HCT116 (cell line): ENCODE measurements around the gene SORCS2. TPM values are rescaled to one million over a fixed set of nuclear protein-coding genes. Genes with fewer than 3 reads are reported as not detected.

Experiments
- ATAC-seq: fragments of 200-7000 bp; cut with Tn5 transposase; 2 replicates; pipeline ENCODE4 v1.9.1; 2020; ENCODE audit warnings: mild to moderate bottlenecking, moderate library complexity
- BruUV-seq: library from RNA; stranded (reverse); fragments of 400-500 nt; replicated peaks from 2 replicates; lab custom pipeline; 2021; lab: Mats Ljungman, UMichigan
- CTCF ChIA-PET: fragments of 300-600 bp; sonication (Branson Sonifier 250); formaldehyde crosslinking; loops from one replicate; lab custom pipeline; 2021; ENCODE audit warnings: antibody characterized with exemption; lab: Charles Lee
- POLR2A ChIA-PET: fragments of 300-600, 350-600 bp; sonication (Branson Sonifier 250); formaldehyde crosslinking; loops from one replicate; lab custom pipeline; 2021; ENCODE audit warnings: antibody characterized with exemption; lab: Charles Lee
- RAD21 ChIA-PET, 2 experiments: fragments of 300-600 bp; sonication (Branson Sonifier 250); formaldehyde crosslinking; loops; one replicate each; lab custom pipeline; 2023; ENCODE audit warnings: low total read pairs in 2 of 2; ENCODE audit not compliant: uncharacterized antibody in 2 of 2, unreplicated experiment in 2 of 2, low non-redundant PET in 1 of 2; lab: Charles Lee
- DNase-seq: peaks from one replicate; pipeline ENCODE4 v3.0.0-alpha.2; 2010; ENCODE audit warnings: low read depth, low spot score
- H2AFZ ChIP-seq: fragments of 200-600 bp; shearing (Covaris generic), sonication (generic); 2 replicates; pipeline ENCODE4 v1.6.1; 2017; ENCODE audit warnings: low read depth, mixed run types, mixed read lengths, antibody characterized with exemption, low read length; ENCODE audit not compliant: poor library complexity, severe bottlenecking
- H3K27ac ChIP-seq: 2 replicates; pipeline ENCODE4 v1.5.1; 2012; ENCODE audit warnings: low read depth, low read length
- H3K27me3 ChIP-seq: fragments of 200-600 bp; sonication (generic); 2 replicates; pipeline ENCODE4 v1.6.1; 2016; ENCODE audit warnings: mixed run types, low read length, mixed read lengths; ENCODE audit not compliant: insufficient read depth
- H3K36me3 ChIP-seq, 2 experiments: fragments of 200-500 bp in 1 of 2; fragments of 200-600 bp in 1 of 2; sonication (Bioruptor generic) in 1 of 2; sonication (generic) in 1 of 2; 2 replicates each; pipeline versions ENCODE4 v1.5.1 to v1.6.1; 2014 to 2016; ENCODE audit warnings: low read length in 2 of 2, inconsistent platforms in 1 of 2, mixed read lengths in 1 of 2, mixed run types in 1 of 2; ENCODE audit not compliant: insufficient read depth in 2 of 2, control insufficient read depth in 1 of 2
- H3K4me1 ChIP-seq, 2 experiments: fragments of 200-600 bp in 1 of 2; sonication (generic) in 1 of 2; 2 replicates each; pipeline versions ENCODE4 v1.5.1 to v1.6.1; 2012 to 2017; ENCODE audit warnings: low read length in 2 of 2, inconsistent platforms in 1 of 2, mild to moderate bottlenecking in 1 of 2, mixed read lengths in 1 of 2, mixed run types in 1 of 2, moderate library complexity in 1 of 2; ENCODE audit not compliant: insufficient read depth in 2 of 2, control insufficient read depth in 1 of 2
- H3K4me2 ChIP-seq: fragments of 200-600 bp; sonication (generic); 2 replicates; pipeline ENCODE4 v1.6.1; 2017; ENCODE audit warnings: mixed run types, low read length, mixed read lengths
- H3K4me3 ChIP-seq, 2 experiments: fragments of 200-600 bp in 1 of 2; sonication (generic) in 1 of 2; replicated peaks in 1 of 2; 2 replicates each; pipeline ENCODE4 v1.5.1; 2011 to 2016; ENCODE audit warnings: low read length in 2 of 2, control low read depth in 1 of 2, low read depth in 1 of 2, mild to moderate bottlenecking in 1 of 2, mixed read lengths in 1 of 2, mixed run types in 1 of 2
- H3K79me2 ChIP-seq: fragments of 200-600 bp; sonication (generic); 2 replicates; pipeline ENCODE4 v1.6.1; 2017; ENCODE audit warnings: mild to moderate bottlenecking, mixed run types, low read length, moderate library complexity, mixed read lengths; ENCODE audit not compliant: insufficient read depth
- H3K9ac ChIP-seq: fragments of 200-600 bp; sonication (generic); 2 replicates; pipeline ENCODE4 v1.6.1; 2016; ENCODE audit warnings: low read length, mixed read lengths
- H3K9me2 ChIP-seq: fragments of 200-600 bp; sonication (generic), shearing (Covaris generic); 2 replicates; pipeline ENCODE4 v1.6.1; 2017; ENCODE audit warnings: mixed run types, mild to moderate bottlenecking, moderate library complexity; ENCODE audit not compliant: insufficient read depth
- H3K9me3 ChIP-seq, 2 experiments: fragments of 200-500 bp in 1 of 2; fragments of 200-600 bp in 1 of 2; sonication (Bioruptor generic) in 1 of 2; sonication (generic) in 1 of 2; 2 replicates each; pipeline ENCODE4 v1.6.1; 2014 to 2017; ENCODE audit warnings: low read length in 2 of 2, mixed read lengths in 2 of 2, inconsistent platforms in 1 of 2, low read depth in 1 of 2, mild to moderate bottlenecking in 1 of 2, mixed run types in 1 of 2, moderate library complexity in 1 of 2; ENCODE audit not compliant: control insufficient read depth in 1 of 2, insufficient read depth in 1 of 2
- H4K20me1 ChIP-seq: fragments of 200-600 bp; sonication (generic), shearing (Covaris generic); 2 replicates; pipeline ENCODE4 v1.6.1; 2017; ENCODE audit warnings: mixed run types, mild to moderate bottlenecking, moderate library complexity; ENCODE audit not compliant: insufficient read depth
- EGR1 ChIP-seq: IDR thresholded peaks from 2 replicates; pipeline ENCODE4 v1.6.1; 2012; ENCODE audit warnings: low read depth
- ELF1 ChIP-seq: IDR thresholded peaks from 2 replicates; pipeline ENCODE4 v1.6.1; 2012; ENCODE audit warnings: low read depth, borderline replicate concordance
- JUND ChIP-seq: IDR thresholded peaks from 2 replicates; pipeline ENCODE4 v1.6.1; 2012
- POLR2A ChIP-seq: IDR thresholded peaks from 2 replicates; pipeline ENCODE4 v1.7.0; 2011; ENCODE audit warnings: borderline replicate concordance; ENCODE audit not compliant: insufficient read depth, insufficient read length; ENCODE audit errors: extremely low read depth
- POLR2AphosphoS5 ChIP-seq: IDR thresholded peaks from 2 replicates; pipeline ENCODE4 v1.6.1; 2011; ENCODE audit warnings: mild to moderate bottlenecking, low read depth, low read length, moderate library complexity
- RAD21 ChIP-seq: IDR thresholded peaks from 2 replicates; pipeline ENCODE4 v1.6.1; 2012; ENCODE audit warnings: low read depth, mild to moderate bottlenecking
- SIN3A ChIP-seq: IDR thresholded peaks from 2 replicates; pipeline ENCODE4 v1.6.1; 2012; ENCODE audit warnings: low read depth
- TCF7L2 ChIP-seq: IDR thresholded peaks from 2 replicates; pipeline ENCODE4 v1.7.0; 2011; ENCODE audit warnings: borderline replicate concordance, inconsistent platforms; ENCODE audit not compliant: insufficient read depth, insufficient read length; ENCODE audit errors: extremely low read depth
- YY1 ChIP-seq: IDR thresholded peaks from 2 replicates; pipeline ENCODE4 v1.6.1; 2011; ENCODE audit warnings: low read length, low read depth, moderate library complexity, mild to moderate bottlenecking; ENCODE audit not compliant: insufficient replicate concordance; ENCODE audit errors: extremely low read depth
- ZNF274 ChIP-seq: fragments of 200-500 bp; sonication (Bioruptor generic); IDR thresholded peaks from 2 replicates; pipeline ENCODE4 v1.6.1; 2014; ENCODE audit warnings: mild to moderate bottlenecking, low read depth, low read length, inconsistent platforms
- intact Hi-C: fragments of 100-400 bp; cut with micrococcal nuclease; formaldehyde crosslinking; loops from 2 replicates; pipeline ENCODE4 v1.10.0; 2022
- total RNA-seq: library from RNA; stranded (reverse); gene quantifications from one replicate; pipeline ENCODE4 v1.2.1, GENCODE V29; 2021; ENCODE audit not compliant: unreplicated experiment
- TF ChIP-seq, protein P1 (sequence below): IDR thresholded peaks from 2 replicates; pipeline ENCODE4 v1.6.1; 2011; ENCODE audit warnings: mild to moderate bottlenecking, low read length, moderate library complexity; ENCODE audit not compliant: insufficient replicate concordance; ENCODE audit errors: extremely low read depth
- TF ChIP-seq, protein P2 (sequence below): IDR thresholded peaks from 2 replicates; pipeline ENCODE4 v1.6.1; 2012
- TF ChIP-seq, protein P3 (sequence below): IDR thresholded peaks from 2 replicates; pipeline ENCODE4 v1.6.1; 2012
- TF ChIP-seq, protein P4 (sequence below), 3 experiments: fragments of 200-600 bp in 1 of 3; sonication (generic) in 1 of 3; IDR thresholded peaks in 2 of 3; conservative IDR thresholded peaks in 1 of 3; 2 replicates each; pipeline ENCODE4 v1.5.1; 2012 to 2017; ENCODE audit warnings: low read depth in 2 of 3, low read length in 2 of 3, antibody characterized with exemption in 1 of 3, borderline replicate concordance in 1 of 3, control low read depth in 1 of 3, mild to moderate bottlenecking in 1 of 3, mixed read lengths in 1 of 3, mixed run types in 1 of 3, moderate library complexity in 1 of 3; ENCODE audit not compliant: insufficient read depth in 1 of 3

The SORCS2 gene
- total RNA-seq, 1 experiment from 2014 or later: 0.37 TPM

DNA sequence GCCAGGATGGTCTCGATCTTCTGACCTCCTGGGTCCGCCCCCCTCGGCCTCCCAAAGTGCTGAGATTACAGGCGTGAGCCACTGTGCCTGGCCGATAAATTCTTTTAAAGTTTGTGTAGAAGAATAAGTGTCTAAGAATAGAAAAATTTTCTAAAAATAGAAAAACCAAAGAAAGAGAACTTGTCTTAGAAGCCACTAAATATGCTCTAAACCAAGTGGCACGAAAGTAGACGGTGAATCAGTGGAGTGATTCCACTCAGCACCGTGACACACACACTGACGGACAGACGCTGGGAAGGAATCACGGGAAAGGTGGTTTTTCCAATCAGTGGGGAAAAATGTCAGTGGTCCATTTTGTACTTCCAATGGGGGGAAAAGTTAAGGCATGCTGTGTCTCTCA, 315.0 kb downstream of the SORCS2 start (continued):
- TF ChIP-seq, protein P1, sequence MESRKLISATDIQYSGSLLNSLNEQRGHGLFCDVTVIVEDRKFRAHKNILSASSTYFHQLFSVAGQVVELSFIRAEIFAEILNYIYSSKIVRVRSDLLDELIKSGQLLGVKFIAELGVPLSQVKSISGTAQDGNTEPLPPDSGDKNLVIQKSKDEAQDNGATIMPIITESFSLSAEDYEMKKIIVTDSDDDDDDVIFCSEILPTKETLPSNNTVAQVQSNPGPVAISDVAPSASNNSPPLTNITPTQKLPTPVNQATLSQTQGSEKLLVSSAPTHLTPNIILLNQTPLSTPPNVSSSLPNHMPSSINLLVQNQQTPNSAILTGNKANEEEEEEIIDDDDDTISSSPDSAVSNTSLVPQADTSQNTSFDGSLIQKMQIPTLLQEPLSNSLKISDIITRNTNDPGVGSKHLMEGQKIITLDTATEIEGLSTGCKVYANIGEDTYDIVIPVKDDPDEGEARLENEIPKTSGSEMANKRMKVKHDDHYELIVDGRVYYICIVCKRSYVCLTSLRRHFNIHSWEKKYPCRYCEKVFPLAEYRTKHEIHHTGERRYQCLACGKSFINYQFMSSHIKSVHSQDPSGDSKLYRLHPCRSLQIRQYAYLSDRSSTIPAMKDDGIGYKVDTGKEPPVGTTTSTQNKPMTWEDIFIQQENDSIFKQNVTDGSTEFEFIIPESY: no peak
- TF ChIP-seq JUND (no peak), YY1 (no peak), ZNF274 (no peak)
- TF ChIP-seq, protein P2, sequence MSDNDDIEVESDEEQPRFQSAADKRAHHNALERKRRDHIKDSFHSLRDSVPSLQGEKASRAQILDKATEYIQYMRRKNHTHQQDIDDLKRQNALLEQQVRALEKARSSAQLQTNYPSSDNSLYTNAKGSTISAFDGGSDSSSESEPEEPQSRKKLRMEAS: no peak
- TF ChIP-seq, all 23 proteins: peak for 0

DNA sequence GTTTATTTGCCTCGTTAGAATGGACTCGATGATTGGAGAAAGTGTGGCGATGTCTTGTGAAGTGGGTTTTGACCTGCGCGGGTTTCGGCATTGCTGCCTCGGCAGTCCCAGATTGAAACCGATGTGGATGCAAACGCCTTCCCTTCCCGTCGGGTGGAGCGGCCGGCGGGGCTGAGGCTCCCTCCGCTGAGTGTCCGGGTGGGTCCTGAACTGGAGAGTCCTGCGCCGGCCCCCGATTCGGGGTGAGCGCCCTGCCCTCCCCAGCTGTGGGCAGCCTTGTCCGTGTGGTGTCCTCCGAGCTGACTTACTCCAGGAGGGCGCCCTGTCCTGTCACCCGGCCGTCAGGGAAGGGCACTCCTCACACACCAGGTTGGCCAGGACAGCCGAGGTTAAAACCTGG, 317.7 kb downstream of the SORCS2 start:
- CTCF ChIA-PET: no interaction called here
- intact Hi-C loops: no loop called here
- Histone ChIP-seq H3K9me2 (no peaks in the 10 kb centered on the region), H3K4me2 (no peak overlapping the region), H3K79me2 (no peaks in the 10 kb centered on the region), H3K27ac (no peak overlapping the region), H3K4me3 (no peak overlapping the region), H3K4me1 (peaks cover 3 to 11% of the 10 kb centered on the region in 2 experiments; a peak in 3 of 4 replicates), H3K9ac (no peak overlapping the region), H4K20me1 (no peaks in the 10 kb centered on the region), H3K27me3 (no peaks in the 10 kb centered on the region), H3K36me3 (no peaks in the 10 kb centered on the region), H3K9me3 (no peaks in the 10 kb centered on the region), H2AFZ (no peak overlapping the region)
- POLR2A ChIA-PET: no interaction called here
- ATAC-seq (no peak), DNase-seq (no peak)
- BruUV-seq: no TSS peak
- RAD21 ChIA-PET: no interaction called here
- TF ChIP-seq, protein P3, sequence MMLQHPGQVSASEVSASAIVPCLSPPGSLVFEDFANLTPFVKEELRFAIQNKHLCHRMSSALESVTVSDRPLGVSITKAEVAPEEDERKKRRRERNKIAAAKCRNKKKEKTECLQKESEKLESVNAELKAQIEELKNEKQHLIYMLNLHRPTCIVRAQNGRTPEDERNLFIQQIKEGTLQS: no peak
- no peak for TF ChIP-seq JUND
- TF ChIP-seq TCF7L2: no peak
- no peak for TF ChIP-seq POLR2A
- no peak for TF ChIP-seq SIN3A
- TF ChIP-seq ELF1: no peak
- no peak for TF ChIP-seq RAD21
- TF ChIP-seq POLR2AphosphoS5: no peak
- TF ChIP-seq EGR1: no peak
- TF ChIP-seq, protein P4, sequence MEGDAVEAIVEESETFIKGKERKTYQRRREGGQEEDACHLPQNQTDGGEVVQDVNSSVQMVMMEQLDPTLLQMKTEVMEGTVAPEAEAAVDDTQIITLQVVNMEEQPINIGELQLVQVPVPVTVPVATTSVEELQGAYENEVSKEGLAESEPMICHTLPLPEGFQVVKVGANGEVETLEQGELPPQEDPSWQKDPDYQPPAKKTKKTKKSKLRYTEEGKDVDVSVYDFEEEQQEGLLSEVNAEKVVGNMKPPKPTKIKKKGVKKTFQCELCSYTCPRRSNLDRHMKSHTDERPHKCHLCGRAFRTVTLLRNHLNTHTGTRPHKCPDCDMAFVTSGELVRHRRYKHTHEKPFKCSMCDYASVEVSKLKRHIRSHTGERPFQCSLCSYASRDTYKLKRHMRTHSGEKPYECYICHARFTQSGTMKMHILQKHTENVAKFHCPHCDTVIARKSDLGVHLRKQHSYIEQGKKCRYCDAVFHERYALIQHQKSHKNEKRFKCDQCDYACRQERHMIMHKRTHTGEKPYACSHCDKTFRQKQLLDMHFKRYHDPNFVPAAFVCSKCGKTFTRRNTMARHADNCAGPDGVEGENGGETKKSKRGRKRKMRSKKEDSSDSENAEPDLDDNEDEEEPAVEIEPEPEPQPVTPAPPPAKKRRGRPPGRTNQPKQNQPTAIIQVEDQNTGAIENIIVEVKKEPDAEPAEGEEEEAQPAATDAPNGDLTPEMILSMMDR (IDR thresholded peaks at IDR 0.05 in 2 of 3, conservative IDR thresholded peaks at IDR 0.05 in 1 of 3; ENCODE audit: borderline replicate concordance in 1 of 3, insufficient read depth in 1 of 3, low read depth in 2 of 3, low read length in 2 of 3): no peak
